Ramos (cell line): Measurements from ENCODE around the gene TROAP.

ENCODE experiments used
- in situ Hi-C: fragments of 300-500 bp; cut with MboI; formaldehyde crosslinking; loops from one replicate; pipeline ENCODE4 v1.14.3; 2022; ENCODE audit warnings: low sequenced_read_pairs; ENCODE audit not compliant: unreplicated experiment

TROAP gene

GRCh38 chr12:49340971-49341776, 18.1 kb downstream of the TROAP start:
- in situ Hi-C loops = no loop called here

DNA sequence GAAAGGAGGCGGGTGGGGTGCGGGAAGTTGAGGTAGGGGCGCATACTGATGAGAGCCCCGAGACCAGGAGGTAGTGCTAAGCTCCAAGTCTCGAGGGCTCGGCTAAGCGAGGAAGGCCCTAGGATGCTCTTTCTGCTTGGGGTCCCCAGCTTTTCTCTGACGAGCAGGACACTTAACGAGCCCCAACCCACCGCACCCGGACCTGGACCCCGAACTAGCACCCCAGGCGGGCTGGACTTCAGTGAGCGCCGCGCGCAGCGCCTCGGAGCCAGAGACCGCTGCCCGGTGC, 18.7 kb downstream of the TROAP start:
- in situ Hi-C loops = no loop called here

DNA sequence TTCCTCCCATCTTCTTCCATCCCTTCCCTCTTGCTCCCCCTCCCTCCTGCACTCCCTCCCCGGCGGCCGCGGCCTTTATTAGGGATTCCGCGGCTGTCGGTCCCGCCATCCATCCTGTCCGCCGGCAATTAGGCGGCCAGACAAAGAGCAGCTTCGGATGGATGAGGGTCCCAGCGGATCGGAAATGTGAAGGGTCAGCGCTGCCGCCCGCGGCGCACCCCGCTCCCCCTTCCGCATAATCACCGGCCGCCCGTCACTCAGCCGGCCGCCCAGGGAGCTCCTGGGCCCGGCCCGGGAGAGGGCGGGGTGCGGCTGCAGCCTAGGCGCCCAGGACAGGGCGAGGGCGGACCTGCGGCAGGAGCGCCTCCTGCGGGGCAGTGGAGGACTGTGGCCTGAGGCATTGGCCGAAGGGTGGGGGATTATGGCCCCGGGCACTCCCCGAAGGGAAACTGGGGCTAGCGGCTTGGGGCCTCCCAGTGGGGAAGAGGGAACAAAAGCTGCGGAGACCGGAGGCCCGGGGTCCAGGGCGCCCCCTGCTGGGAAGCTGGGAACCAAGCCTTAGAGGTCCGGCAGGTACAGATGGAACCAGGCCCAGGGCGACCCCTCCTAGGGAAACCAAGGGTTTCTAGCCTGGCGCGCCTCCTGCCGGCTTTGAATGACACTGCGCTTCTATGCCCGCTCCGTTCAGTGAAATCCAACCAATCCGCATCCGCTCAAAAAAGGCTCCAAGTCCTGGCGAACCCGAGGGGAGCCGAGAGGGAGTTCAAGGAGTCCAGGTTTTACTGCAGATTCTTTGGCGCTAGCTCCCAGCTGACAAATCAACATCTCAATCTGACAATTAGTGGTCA, 19.2 kb downstream of the TROAP start:
- in situ Hi-C loops = no loop called here

GRCh38 chr12:49342914-49343731, 20.1 kb downstream of the TROAP start:
- in situ Hi-C loops = no loop called here

DNA sequence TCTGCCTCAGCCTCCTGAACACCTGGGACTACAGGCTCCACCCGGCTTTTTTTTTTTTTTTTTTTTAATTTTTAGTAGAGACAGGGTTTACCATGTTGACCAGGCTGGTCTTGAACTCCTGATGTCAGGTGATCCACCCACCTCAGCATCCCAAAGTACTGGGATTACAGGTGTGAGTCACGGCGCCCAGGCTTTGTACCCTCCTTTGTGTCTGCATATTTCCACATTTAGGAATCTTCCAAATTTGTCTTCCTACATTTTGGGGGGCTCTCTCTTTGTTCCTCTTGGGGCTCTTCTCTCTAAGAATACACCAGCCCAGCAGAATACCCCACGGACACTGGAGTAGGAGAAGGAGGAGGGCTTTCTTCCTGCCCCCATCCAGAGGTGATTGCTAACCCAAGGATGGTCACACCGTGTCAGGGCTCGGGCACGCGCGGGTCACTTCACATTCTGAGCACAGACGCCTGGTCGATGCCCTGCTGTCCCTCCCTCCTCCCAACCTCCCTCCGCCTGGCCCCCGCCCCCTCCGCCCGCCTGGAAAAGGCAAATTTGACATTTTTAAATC, 21.5 kb downstream of the TROAP start:
- in situ Hi-C loops = no loop called here

DNA sequence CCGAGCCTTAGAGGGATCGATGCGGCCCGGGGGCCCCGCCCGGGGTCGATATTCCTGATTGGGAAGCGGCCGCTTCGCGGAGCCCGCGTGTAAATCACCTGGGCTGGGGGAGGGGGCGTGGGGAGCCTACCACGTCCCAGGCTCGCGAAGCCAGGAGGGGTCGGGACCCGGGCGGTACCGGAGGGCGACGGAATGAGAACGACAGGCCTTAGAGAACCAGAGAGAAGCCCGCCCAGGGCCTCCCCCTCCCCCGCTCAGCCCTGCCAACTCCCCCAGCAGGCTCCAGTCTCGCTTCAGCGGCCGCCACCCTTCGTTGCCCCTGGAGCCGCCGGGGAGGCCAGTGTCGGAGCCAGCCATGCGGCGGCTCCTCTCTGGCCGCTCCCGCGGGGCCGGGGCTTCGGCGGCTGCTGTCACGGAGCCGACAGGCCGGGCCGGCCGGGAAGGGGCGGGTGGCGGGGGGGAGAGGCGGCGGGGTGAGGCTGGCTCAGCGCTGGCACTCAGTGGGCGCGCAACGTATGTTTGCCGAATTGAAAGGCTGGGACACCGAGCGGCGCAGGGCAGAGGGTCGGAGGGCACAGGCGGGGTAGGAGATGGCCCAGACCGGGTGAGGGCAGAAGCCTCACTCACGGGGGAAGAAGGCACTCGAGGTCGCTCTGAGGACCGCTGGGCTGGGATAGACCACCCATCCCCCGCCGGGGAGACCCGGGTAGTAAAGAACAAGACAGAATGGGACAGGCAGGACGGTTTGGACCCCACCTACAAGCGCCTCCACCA, 22.2 kb downstream of the TROAP start:
- in situ Hi-C loops = no loop called here

- in situ Hi-C loops = no loop called here
These were observed 23.0 kb downstream of the TROAP start for GRCh38 chr12:49345825-49346658.

DNA sequence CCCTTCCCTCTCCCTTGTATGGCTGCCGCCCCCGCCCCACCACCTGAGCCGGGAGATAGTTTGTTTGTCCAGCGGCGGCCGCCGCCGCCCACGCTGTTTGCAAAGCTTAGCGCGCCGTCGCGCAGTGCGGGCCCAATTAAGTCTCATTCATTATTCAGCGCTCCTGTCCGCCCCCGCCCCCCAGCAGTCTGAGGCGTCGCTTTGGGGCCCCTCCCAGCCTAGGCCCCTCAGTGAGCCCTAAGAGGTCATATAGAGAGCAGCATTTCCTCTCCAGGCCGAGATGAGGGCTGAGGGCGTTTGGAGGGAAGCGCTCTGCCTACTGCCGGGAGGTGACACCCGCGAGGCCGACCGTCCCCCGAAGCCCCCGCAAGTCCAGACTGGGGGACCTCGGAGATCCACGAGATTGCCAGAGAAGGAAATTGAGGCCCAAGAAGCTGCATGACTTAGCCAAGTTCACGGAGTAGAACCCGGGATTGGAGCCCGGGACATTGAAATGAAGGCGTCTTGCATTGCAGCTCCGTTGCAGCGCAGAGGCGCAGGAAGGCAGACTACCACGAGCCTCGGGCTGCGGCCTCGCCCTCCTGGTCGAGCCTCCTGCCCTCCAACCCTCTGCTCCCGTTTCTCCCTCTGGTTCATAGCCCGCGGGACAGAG, 23.7 kb downstream of the TROAP start, which contains the start of gene DNAJC22:
DNAJC22 (plus strand) TSS at position 230 of the 652 bp plus-strand sequence. CDS start 1,985 bp downstream, outside the sequence.
- in situ Hi-C loops = no loop called here

DNA sequence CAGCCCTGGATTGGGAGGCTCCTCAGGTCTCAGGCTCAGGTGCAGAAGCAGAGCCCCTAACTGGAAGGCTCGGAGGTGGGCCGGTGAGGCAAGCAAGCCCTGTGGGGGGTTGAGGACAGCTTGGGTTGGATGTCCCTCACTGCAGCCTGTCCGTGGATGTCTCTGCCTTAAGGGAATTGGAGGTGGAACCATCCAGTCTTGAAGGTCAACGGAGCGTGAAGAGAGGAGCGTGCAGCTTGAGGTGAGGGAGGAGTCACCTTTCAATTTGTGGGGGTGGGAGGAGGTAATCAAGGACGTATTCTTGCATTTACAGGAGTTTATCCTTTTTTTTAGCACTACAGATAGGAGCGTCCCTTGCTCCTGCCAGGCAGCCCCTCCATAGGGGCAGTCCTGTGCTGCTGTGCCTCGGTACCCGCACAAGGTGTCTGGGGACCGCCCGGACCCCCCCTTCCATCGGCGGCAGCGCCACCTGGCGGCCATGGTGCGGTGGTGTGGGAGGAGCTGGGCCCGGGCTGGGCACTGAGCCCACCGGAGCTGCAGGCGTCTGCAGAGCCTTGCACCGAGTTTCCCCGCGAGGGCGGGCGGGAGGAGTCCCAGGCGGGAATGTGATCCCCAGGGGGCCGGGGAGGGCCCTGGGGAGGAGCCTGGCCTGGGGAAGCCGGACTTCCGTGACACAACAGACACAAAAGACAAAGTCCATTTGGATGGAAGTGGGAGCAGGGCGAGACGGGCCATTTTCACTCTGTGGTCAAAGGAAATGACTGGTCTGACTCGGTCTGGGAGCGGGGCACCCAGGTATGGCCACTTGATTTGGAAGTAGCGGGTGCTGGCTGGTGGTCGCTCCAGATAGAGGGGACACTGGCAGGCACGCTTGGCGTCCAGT, 24.5 kb downstream of the TROAP start:
- in situ Hi-C loops = no loop called here

- in situ Hi-C loops = no loop called here
These were observed 25.7 kb downstream of the TROAP start for GRCh38 chr12:49348781-49349180.

GRCh38 chr12:49349266-49349665, 26.2 kb downstream of the TROAP start:
- in situ Hi-C loops = no loop called here

GRCh38 chr12:49352351-49352750, 29.3 kb downstream of the TROAP start:
- in situ Hi-C loops = no loop called here

- in situ Hi-C loops = no loop called here
These were observed 32.9 kb downstream of the TROAP start for GRCh38 chr12:49355913-49356312.

DNA sequence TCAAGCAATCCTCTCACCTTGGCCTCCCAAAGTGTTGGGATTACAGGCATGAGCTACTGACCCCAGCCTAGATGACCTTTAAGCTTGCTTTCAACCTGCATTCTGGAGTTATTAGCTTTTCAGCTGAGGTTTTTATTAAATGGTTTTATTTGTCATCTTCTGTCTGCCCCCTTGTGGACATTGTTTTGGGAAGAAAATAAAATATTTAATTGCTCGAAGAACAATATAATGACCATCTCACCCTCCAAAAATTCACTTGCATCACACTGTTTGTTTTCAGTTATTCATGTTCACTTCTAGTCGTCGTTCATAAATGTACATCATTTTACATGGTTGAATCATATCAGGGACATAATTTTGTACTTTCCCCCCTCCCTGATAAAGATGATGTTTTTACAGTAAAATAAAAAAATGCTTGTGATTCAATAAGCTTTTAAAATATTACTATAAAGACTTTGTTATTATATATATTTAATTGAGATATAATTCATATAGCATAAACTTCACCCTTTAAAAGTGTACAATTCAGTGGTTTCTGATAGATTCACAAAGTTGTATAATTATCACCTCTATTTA, 34.1 kb downstream of the TROAP start:
- in situ Hi-C loops = no loop called here

GRCh38 chr12:49358483-49359141, 35.6 kb downstream of the TROAP start:
- in situ Hi-C loops = no loop called here

GRCh38 chr12:49359671-49360070, 36.6 kb downstream of the TROAP start:
- in situ Hi-C loops = loop anchor here (10.0 kb wide), 1 partner anchor 165 kb away; no protein-coding TSS in a partner anchor
